ENCODE measurements around the gene PPP2R3B.
A peak's percentile ranks its signal among the peaks of the same experiment; 100 is the strongest.
"Not testable (repeated sequence)": the region's sequence is repeated elsewhere in the genome, so short reads cannot be mapped to it uniquely, and the experiment has no call there.

PPP2R3B gene

GRCh38 chrX:318068-318738 lies 68.5 kb downstream of the PPP2R3B start:
- peak; percentile 100 for DNase-seq

- peak; percentile 27 for DNase-seq
Measured at GRCh38 chrX:317424-318067, 69.2 kb downstream of the PPP2R3B start.

- no peak for DNase-seq
Measured at GRCh38 chrX:316351-317325, 70.1 kb downstream of the PPP2R3B start.

GRCh38 chrX:314781-315595 lies 71.7 kb downstream of the PPP2R3B start:
- DNase-seq = no peak

- DNase-seq = no peak
Measured at GRCh38 chrX:314049-314448, 72.7 kb downstream of the PPP2R3B start.

GRCh38 chrX:313546-313945 lies 73.2 kb downstream of the PPP2R3B start:
- DNase-seq = no peak

GRCh38 chrX:312621-313331 lies 73.9 kb downstream of the PPP2R3B start:
- no peak for DNase-seq

GRCh38 chrX:311156-312129 lies 75.3 kb downstream of the PPP2R3B start:
- DNase-seq = no peak

- no peak for DNase-seq
Measured at GRCh38 chrX:310621-311155, 76.0 kb downstream of the PPP2R3B start.

GRCh38 chrX:308821-309520 lies 77.7 kb downstream of the PPP2R3B start:
- no peak for DNase-seq

- no peak for DNase-seq
Measured at GRCh38 chrX:307261-308111, 79.2 kb downstream of the PPP2R3B start.

- not testable (repeated sequence) for DNase-seq
Measured at GRCh38 chrX:306614-307251, 80.0 kb downstream of the PPP2R3B start.

- peak; percentile 26 for DNase-seq
Measured at GRCh38 chrX:305781-306613, 80.7 kb downstream of the PPP2R3B start.

- no peak for DNase-seq
Measured at GRCh38 chrX:302975-303374, 83.7 kb downstream of the PPP2R3B start.

- DNase-seq = no peak
Measured at GRCh38 chrX:300334-300733, 86.4 kb downstream of the PPP2R3B start.

- no peak for DNase-seq
Measured at GRCh38 chrX:298993-299392, 87.7 kb downstream of the PPP2R3B start.

- no peak for DNase-seq
Measured at GRCh38 chrX:295136-295535, 91.6 kb downstream of the PPP2R3B start.

Measured in hematopoietic multipotent progenitor cell treated with erythropoietin and hydrocortisone succinate and interleukin-3 and kit ligand, for 6 days (in vitro differentiated cells).